ENCODE results near the gene PROKR2.

Gene PROKR2

GRCh38 chr20:5316188-5317158 is at the start of gene PROKR2:
PROKR2 (minus strand) TSS chr20:5316954; CDS start chr20:5314369, 2,585 bp downstream.
- DNase-seq (ENCODE audit: low read depth in 2 of 2) = peak; percentile 17 to 18

DNA sequence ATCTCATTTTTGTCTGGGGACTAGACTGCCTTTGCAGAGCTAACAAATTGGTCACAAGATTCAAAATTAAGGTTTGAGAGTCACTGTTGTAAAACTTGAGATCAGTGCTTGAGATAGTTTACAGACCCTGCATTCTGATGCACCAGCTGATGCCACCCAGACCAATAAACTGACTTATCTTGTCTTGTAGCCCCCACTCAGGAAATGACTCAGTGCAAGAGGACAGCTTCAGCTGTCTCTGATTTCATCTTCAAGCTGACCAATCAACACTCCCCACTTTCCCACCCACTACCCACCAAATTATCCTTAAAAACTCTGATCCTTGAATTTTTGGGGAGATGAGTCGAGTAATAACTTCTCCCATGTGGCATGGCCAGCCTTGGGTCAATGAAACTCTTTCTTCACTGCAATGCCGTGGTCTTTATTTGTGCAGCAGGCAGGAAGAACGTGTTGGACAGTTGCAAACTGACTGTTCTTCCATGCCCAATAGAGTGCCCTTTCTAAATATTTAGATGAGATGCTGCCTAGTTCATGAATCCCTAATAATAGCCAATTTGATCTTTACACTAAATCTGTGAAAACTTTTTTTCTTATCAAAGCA is 48.3 kb upstream of the PROKR2 start:
- DNase-seq (ENCODE audit: low read depth in 2 of 2) = no peak

DNA sequence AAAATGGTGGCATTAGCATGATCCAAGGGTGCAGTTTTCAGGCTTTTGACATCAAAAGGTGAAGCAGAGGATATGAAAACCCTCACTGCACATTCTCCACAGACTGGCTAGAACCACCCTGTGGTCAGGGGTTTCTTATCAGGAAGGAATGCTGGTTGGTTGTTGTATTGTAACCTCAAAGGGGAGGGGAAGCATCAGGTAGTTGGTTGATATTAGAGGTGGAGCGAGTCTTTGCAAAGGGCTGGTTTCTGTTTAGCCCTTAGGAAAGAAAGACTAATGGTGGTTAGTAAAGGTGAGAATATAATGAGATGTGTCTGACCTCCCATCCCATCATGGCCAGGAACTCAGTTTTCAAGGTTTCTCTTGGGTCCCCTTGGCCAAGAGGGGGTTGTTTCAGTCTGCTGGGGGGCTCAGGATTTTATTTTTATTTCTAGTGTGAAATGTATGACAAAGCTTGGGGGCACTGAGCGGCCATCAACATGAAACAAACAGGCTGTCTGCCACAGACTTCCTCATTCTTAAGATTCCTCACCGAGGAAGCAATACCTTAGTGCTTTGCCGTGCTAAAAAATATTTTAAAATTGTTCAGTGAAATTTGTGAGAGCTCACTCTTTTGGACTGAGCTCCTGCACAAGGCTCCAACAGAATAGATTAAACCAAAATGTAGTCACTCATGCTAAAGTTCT is 47.5 kb upstream of the PROKR2 start:
- no peak for DNase-seq (ENCODE audit: low read depth in 2 of 2)

DNA sequence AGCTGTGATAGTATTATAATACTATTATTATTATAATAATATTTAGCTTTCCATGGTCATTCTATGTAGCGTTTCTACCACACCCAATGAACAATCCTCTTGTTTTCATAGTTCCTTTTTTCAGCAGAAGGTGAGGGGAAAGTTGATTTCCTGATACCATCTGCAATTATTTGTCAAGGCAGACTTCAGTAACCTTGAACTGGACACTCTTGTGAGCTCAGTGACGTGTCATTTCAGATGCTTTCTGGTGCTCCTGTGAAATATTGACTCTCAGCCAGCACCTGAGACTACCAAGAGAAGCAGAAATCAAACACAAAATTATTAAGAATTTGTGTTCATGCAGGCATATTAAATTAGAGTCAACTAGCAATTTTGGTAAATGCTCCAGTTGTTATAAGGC is 46.0 kb upstream of the PROKR2 start:
- DNase-seq (ENCODE audit: low read depth in 2 of 2) = no peak

GRCh38 chr20:5361176-5361575 is 44.4 kb upstream of the PROKR2 start:
- no peak for DNase-seq (ENCODE audit: low read depth in 2 of 2)

- DNase-seq (ENCODE audit: low read depth in 2 of 2) = no peak
Measured at GRCh38 chr20:5357946-5358345, 41.2 kb upstream of the PROKR2 start.

DNA sequence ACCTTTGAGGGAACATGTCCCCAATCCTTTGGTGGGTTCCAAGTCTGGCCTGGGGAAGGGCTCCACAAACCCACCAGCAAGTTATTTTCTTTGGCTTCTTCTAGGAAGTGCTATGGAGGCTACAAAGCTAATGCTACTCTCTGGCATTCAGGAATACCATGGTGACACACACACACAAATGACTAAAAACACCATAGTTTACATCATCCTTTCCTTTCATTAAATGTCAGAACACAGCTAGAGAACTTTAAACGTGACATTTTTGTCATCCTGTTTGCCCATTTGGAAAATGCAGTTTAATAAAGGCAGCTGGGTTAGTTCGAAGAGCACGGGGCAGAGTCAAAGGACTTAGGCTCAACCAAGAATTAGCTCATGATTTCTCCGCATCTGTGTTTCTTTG is 40.2 kb upstream of the PROKR2 start:
- DNase-seq (ENCODE audit: low read depth in 2 of 2) = no peak

DNA sequence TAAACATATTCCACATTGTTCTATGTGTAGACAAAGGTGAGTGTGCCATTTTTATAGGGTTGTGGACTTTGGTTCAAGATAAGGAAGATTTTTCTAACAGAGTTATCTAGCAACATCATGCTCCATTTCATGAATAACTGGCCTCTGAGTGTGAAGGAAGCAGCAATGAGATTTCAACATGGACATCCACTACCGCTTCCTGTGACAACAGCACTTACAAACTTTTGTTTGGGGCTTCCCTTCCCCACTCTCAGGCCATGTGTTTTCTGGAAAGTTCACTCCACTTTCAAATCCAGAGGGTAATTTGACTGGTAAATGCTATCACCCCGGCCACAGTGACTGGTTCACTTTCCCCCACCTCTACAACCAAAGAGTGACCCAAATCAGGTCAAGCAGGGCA is 38.1 kb upstream of the PROKR2 start:
- DNase-seq (ENCODE audit: low read depth in 2 of 2) = no peak

DNA sequence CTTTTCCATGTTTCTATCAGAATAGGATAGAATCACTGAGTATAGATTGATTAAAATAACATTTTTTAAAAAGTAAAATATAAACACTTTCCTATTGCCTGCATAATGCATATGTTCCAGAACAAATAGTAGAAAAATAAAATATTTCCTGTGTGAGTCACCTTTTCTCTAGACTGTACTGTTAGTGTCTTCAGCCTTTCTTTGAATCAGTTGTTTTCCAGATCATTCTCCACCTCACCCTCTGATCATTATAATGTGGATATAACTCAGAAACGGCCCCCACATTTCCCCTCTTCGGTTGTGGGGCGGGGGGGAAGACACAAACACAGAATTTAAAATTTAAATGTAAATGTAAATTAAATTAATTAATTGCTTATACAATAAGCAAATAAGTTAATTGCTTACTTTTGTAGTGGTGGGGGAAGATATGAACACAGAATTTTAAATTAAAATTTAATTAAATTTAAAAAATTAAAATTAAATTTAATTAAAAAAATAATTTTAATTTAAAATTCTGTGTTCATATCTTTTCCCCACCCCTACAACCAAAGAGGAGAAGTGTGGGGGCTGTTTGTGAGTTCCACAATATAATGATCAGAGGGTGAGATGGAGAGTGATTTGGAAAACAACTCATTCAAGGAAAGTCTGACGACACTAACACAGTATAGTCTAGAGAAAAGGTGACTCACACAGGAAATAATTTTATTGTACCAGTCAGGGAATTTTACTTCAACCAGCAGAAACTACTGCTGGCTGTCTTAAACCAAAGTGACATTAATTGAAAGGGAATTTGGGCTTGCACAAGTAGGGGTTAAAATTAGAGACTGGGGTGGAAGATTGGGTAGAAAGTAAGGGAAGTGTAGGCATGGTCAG is 37.1 kb upstream of the PROKR2 start:
- no peak for DNase-seq (ENCODE audit: low read depth in 2 of 2)

GRCh38 chr20:5349448-5349847 is 32.7 kb upstream of the PROKR2 start:
- no peak for DNase-seq (ENCODE audit: low read depth in 2 of 2)

GRCh38 chr20:5342021-5342420 is 25.3 kb upstream of the PROKR2 start:
- DNase-seq (ENCODE audit: low read depth in 2 of 2) = no peak

DNA sequence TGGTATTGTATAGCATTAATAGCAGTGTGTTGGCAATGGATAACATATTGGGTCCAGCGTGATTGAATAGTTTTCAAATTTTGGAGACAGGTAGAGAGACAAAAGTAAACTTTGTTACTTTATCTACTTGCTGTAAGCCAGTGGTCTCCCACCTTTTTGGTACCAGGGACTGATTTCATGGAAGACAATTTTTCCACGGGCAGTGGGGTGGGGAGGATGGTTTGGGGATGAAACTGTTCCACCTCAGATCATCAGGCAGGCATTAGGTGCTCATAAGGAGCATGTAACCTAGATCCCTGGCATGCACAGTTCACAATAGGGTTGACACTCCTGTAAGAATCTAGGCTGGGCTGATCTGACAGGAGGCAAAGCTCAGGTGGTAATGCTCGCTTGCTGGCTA is 14.6 kb upstream of the PROKR2 start:
- no peak for DNase-seq (ENCODE audit: low read depth in 2 of 2)

- no peak for DNase-seq (ENCODE audit: low read depth in 2 of 2)
Measured at GRCh38 chr20:5328268-5328667, 11.5 kb upstream of the PROKR2 start.

- DNase-seq (ENCODE audit: low read depth in 2 of 2) = no peak
Measured at GRCh38 chr20:5327356-5327755, 10.6 kb upstream of the PROKR2 start.

GRCh38 chr20:5315807-5316187 is 957 bp downstream of the PROKR2 start:
- no peak for DNase-seq (ENCODE audit: low read depth in 2 of 2)

- no peak for DNase-seq (ENCODE audit: low read depth in 2 of 2)
Measured at GRCh38 chr20:5313916-5314315, 2.8 kb downstream of the PROKR2 start.

DNA sequence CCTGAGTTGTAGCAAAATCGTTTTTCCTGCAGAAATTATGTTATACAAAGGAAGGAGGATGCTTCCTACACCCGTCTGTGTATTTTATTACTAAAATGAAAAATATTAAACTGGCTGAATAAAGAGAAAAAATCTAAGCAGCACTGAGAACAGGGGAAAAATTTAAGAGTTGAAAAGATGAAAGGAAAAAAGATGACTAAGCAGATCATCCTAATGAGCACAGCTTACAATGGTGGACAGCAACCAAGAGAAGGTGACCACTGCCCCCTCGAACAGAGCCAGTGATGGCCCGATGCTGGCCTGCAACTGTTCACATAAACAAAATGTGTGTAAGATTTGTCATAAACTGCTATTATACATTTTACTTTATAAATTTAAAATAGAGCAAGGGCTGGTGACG is 4.2 kb downstream of the PROKR2 start:
- no peak for DNase-seq (ENCODE audit: low read depth in 2 of 2)

DNA sequence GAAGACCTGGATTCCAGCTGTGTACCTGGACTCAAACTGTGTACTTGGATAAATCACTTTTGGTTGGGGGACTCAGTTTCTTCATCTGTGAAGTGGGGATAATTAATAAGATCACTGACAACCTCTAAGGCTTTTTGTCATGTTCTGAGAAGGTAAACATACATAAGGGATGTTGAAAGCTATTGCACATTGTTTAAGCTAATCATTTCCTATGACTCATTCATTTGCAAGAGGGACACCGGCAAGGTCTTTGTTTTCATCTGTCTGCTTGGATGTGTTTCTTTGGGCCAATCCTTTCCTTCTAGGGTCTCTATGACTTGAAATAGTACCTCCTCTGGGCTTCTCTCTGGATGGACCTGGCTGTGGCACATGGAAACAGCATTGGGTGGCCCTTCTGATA is 6.8 kb downstream of the PROKR2 start:
- DNase-seq (ENCODE audit: low read depth in 2 of 2) = no peak

- no peak for DNase-seq (ENCODE audit: low read depth in 2 of 2)
Measured at GRCh38 chr20:5298811-5299210, 17.9 kb downstream of the PROKR2 start.

DNA sequence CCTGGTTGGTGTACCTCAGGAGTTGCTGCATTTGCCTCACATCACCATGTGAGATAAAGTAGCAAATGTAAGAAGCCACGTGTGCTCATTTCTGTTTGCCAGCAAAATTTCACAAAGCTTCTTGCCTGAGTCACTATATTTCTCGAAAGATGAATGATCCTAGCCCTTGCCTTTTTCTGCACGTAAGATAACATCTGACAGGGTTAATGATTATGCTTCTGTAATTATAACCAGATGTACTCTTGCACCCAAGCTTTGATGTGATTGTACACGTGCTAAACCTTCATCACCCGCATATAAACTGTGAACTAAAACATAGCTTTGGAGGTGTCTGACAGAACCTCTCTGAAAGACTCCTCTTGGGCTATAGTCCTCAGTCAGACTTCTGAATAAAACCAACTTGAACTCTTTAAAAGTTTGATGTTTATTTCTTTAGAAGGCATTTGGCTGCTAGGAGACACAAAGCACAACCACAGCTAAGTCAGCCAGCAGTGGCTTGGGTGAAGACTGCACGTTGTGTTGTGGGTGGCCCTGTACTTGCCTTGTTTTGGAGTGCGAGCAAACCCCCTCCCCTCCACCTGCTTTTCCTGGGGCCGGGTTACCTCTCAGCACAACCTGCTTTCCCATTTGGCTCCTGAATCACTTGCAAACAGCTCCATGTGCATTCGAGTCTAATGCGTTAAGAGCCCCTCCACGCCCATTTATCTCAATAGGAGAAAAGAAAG is 19.3 kb downstream of the PROKR2 start:
- DNase-seq (ENCODE audit: low read depth in 2 of 2) = no peak

- DNase-seq (ENCODE audit: low read depth in 2 of 2) = no peak
Measured at GRCh38 chr20:5290596-5290995, 26.2 kb downstream of the PROKR2 start.

Measured in stimulated activated CD8-positive, alpha-beta memory T cell treated with anti-CD3 and anti-CD28 coated beads, Interleukin-2, amount 100 ng/mL, for 48 hours (primary cell).